A673 (cell line): Measurements from ENCODE around the gene TNNT1. TPM values are rescaled to one million over a fixed set of nuclear protein-coding genes. Genes with fewer than 3 reads are reported as not detected.
A peak's percentile ranks its signal among the peaks of the same experiment; 100 is the strongest.

Experiments used
- BruUV-seq: library from RNA; stranded (reverse); fragments of 400-500 nt; replicated peaks from 2 replicates; lab custom pipeline; 2021; lab: Mats Ljungman, UMichigan
- CTCF ChIA-PET: fragments of 300-600 bp; sonication (Branson Sonifier 250); formaldehyde crosslinking; loops from one replicate; lab custom pipeline; 2022; ENCODE audit warnings: antibody characterized with exemption; lab: Charles Lee
- POLR2A ChIA-PET: fragments of 300-600 bp; sonication (Branson Sonifier 250); formaldehyde crosslinking; loops from one replicate; lab custom pipeline; 2022; ENCODE audit warnings: antibody characterized with exemption; ENCODE audit not compliant: low non-redundant PET; lab: Charles Lee
- DNase-seq: peaks from one replicate; pipeline ENCODE4 v3.0.0-alpha.2; 2015; ENCODE audit warnings: low spot score
- H3K27ac ChIP-seq: fragments of 200-600 bp; sonication (generic); 2 replicates; pipeline ENCODE4 v1.5.1; 2016; ENCODE audit warnings: mixed run types, low read depth, mild to moderate bottlenecking, mixed read lengths, antibody characterized with exemption, low read length; ENCODE audit not compliant: poor library complexity, severe bottlenecking
- H3K27me3 ChIP-seq: fragments of 200-600 bp; sonication (generic); replicated peaks from 2 replicates; pipeline ENCODE4 v1.6.1; 2017; ENCODE audit warnings: mixed run types, low read depth, mild to moderate bottlenecking, mixed read lengths, antibody characterized with exemption, low read length; ENCODE audit not compliant: insufficient read depth, poor library complexity
- H3K36me3 ChIP-seq: fragments of 200-600 bp; sonication (generic); 2 replicates; pipeline ENCODE4 v1.6.1; 2016; ENCODE audit warnings: mixed run types, mild to moderate bottlenecking, mixed read lengths, antibody characterized with exemption, low read length; ENCODE audit not compliant: insufficient read depth, poor library complexity, severe bottlenecking
- H3K4me1 ChIP-seq: fragments of 200-600 bp; sonication (generic); 2 replicates; pipeline ENCODE4 v1.6.1; 2017; ENCODE audit warnings: mixed run types, mild to moderate bottlenecking, mixed read lengths, antibody characterized with exemption, low read length; ENCODE audit not compliant: insufficient read depth, poor library complexity, severe bottlenecking
- H3K4me3 ChIP-seq: fragments of 200-600 bp; sonication (generic); 2 replicates; pipeline ENCODE4 v1.5.1; 2016; ENCODE audit warnings: low read depth, mixed run types, mild to moderate bottlenecking, mixed read lengths, low read length; ENCODE audit not compliant: poor library complexity, severe bottlenecking
- H3K9me3 ChIP-seq: fragments of 200-600 bp; sonication (generic); 2 replicates; pipeline ENCODE4 v1.6.1; 2016; ENCODE audit warnings: mixed run types, low read depth, mild to moderate bottlenecking, mixed read lengths, antibody characterized with exemption, low read length; ENCODE audit not compliant: poor library complexity, severe bottlenecking
- EZH2 ChIP-seq: fragments of 200-600 bp; sonication (generic); IDR thresholded peaks from 2 replicates; pipeline ENCODE4 v1.6.1; 2017; ENCODE audit warnings: borderline replicate concordance, low read depth, mild to moderate bottlenecking, mixed read lengths, antibody characterized with exemption, low read length; ENCODE audit not compliant: poor library complexity, severe bottlenecking
- intact Hi-C: fragments of 100-400 bp; cut with micrococcal nuclease; formaldehyde crosslinking; loops from one replicate; pipeline ENCODE4 v1.10.0; 2022; ENCODE audit not compliant: unreplicated experiment
- total RNA-seq: library from RNA; stranded (reverse); gene quantifications from 2 replicates; pipeline ENCODE4 v1.2.3, GENCODE V29; 2021
- TF ChIP-seq, protein P1 (sequence below): fragments of 300-800, 200-600 bp; sonication (generic); conservative IDR thresholded peaks from 2 replicates; pipeline ENCODE4 v1.5.1; 2017; ENCODE audit warnings: low read depth, mild to moderate bottlenecking, antibody characterized with exemption, low read length, moderate library complexity, mixed read lengths

The TNNT1 gene
- total RNA-seq, 1 experiment from 2014 or later = 37.6 TPM

DNA sequence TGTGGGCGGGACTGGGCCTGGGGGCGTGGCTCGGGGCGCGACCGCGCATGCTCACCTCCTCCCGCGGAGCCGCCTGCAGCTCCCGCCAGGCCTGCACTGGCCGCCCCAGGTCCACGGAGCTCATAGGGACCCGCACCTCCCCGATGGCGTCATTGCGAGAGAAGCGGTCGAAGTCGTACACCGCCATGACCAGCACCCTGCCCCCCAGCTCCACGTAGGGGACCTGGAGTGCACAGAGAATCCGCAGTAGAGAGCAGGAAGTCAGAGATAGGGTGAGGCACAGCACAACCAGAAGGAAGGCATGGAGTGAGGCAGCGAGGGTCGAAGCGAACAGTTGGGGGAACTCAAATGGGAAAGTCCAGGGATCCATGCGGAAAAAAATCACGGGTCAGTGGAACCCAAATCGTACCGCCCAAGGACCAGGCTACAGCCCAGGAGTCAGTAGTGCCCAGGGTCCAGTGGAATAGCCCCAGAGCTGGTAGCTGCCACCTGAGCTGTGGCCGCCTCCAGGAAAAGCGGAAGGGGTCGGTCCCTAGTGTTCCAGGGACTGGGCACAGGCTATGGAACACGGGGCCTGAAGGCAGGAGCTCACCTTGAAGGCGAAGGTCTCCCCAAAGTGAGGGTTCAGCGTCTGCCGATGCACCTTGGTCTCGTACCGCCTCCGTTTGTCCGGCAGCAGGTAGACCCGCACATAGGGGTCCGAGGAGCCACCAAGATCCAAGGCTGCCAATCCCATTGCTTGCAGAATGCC, 26.3 kb upstream of the TNNT1 start:
- Histone ChIP-seq H3K36me3 (no peaks in the 10 kb centered on the region), H3K27ac (no peak overlapping the region), H3K27me3 (peaks cover 10% of the 10 kb centered on the region), H3K4me3 (no peak overlapping the region), H3K9me3 (no peaks in the 10 kb centered on the region), H3K4me1 (peaks cover 9% of the 10 kb centered on the region)
- no peak for DNase-seq
- BruUV-seq = no TSS peak
- intact Hi-C loops = loop anchor here (5.0 kb wide), 1 partner anchor 42 kb away; no protein-coding TSS in a partner anchor
- ChIA-PET CTCF (no interaction called here), POLR2A (no interaction called here)
- no peak for TF ChIP-seq EZH2
- TF ChIP-seq, protein P1, sequence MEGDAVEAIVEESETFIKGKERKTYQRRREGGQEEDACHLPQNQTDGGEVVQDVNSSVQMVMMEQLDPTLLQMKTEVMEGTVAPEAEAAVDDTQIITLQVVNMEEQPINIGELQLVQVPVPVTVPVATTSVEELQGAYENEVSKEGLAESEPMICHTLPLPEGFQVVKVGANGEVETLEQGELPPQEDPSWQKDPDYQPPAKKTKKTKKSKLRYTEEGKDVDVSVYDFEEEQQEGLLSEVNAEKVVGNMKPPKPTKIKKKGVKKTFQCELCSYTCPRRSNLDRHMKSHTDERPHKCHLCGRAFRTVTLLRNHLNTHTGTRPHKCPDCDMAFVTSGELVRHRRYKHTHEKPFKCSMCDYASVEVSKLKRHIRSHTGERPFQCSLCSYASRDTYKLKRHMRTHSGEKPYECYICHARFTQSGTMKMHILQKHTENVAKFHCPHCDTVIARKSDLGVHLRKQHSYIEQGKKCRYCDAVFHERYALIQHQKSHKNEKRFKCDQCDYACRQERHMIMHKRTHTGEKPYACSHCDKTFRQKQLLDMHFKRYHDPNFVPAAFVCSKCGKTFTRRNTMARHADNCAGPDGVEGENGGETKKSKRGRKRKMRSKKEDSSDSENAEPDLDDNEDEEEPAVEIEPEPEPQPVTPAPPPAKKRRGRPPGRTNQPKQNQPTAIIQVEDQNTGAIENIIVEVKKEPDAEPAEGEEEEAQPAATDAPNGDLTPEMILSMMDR = no peak

DNA sequence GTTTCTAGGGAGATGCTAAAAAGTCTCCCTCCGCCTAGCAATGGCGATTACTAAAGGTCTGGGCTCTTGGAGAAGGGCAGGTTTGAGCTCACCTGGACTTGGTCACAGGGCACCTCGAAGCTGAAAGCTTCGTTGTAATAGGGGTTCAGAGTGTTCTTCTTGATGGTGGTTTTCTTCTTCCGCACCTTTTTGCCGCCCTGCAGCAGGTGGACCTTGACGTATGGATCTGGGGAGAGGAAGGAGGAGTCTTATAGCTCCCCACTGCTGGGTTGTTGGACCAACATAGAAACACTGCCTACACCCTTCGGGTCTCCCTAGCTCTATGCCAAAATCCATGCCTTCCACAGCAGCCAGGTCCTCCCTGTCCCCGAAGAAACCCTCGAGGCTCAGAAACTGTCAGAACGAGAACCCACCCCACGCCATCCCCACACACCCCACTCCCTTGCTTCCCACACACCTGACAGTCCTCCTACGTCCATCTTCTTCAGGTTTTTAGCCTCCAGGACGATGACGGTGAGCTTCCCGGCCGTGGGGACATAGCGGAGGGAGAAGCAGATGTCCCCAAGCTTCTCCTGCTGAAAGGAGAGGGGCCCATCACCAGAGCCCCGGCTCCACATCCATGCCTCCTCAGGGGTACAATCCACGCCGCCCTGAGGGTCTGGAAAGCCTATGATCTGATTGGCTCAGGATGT, 25.6 kb upstream of the TNNT1 start:
- H3K36me3 ChIP-seq = no peaks in the 10 kb centered on the region
- BruUV-seq = no TSS peak
- peak overlapping the region; percentile 46 for H3K4me3 ChIP-seq
- H3K27ac ChIP-seq = no peak overlapping the region
- intact Hi-C loops = loop anchor here (5.0 kb wide), 1 partner anchor 43 kb away; no protein-coding TSS in a partner anchor
- no peak for DNase-seq
- TF ChIP-seq, protein P1 = no peak
- no peak for TF ChIP-seq EZH2
- CTCF ChIA-PET = no interaction called here
- POLR2A ChIA-PET = interaction anchor here (0.6 kb wide), 1 partner anchor 681 kb away, joined by 3 read pairs; no protein-coding TSS in a partner anchor
- H3K27me3 ChIP-seq = peaks cover 3% of the 10 kb centered on the region
- H3K4me1 ChIP-seq = peaks cover 4% of the 10 kb centered on the region
- no peaks in the 10 kb centered on the region for H3K9me3 ChIP-seq

DNA sequence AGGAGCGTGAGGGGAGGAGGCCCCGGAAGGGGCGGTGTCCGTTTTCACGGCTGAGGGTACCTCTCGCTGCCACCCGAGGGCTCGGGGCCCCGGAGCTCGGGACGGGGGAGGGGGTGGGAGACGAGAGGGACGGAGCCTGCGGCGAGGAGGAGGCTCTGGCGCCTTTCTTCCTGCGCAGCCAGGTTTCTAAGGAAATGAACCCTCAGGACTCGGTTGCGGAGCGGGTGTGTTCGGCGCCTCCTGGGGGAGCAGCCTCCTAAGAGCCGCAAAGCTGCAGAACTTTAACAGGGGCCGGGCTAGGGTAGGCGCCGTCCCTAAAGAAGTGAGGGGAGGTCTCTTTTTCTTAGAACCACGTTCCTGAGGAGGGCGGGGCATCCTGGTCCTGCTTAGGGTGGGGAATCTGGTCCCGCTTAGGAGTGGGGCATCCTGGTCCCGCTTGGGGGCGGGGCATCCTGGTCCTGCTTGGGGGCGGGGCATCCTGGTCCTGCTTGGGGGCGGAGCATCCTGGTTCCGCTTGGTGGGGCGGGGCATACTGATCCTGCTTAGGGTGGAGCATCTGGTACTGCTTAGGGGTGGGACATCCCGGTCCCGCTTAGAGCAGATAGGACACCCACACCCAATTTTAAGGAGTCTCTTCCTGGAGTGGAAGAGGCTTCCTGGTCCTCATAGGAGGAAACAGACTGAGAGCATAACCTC, 24.9 kb upstream of the TNNT1 start:
- BruUV-seq = no TSS peak
- Histone ChIP-seq H3K4me3 (peak overlapping the region; percentile 46), H3K36me3 (no peaks in the 10 kb centered on the region), H3K9me3 (no peaks in the 10 kb centered on the region), H3K4me1 (no peaks in the 10 kb centered on the region), H3K27ac (no peak overlapping the region), H3K27me3 (no peaks in the 10 kb centered on the region)
- CTCF ChIA-PET = no interaction called here
- POLR2A ChIA-PET = interaction anchor here (0.6 kb wide), 1 partner anchor 681 kb away, joined by 3 read pairs; no protein-coding TSS in a partner anchor
- DNase-seq = peak; percentile 88
- intact Hi-C loops = no loop called here
- TF ChIP-seq, protein P1 = no peak
- TF ChIP-seq EZH2 = no peak
